Erythroblast (primary cell): ENCODE measurements around the gene HDHD2.

Source experiments
- DNase-seq, 2 experiments: peaks; one replicate each; lab custom pipeline; 2025; lab: John Stamatoyannopoulos, UW
- GATA1 ChIP-seq: IDR thresholded peaks from 2 replicates; pipeline ENCODE4 v1.6.1; 2011; ENCODE audit warnings: low read depth, mild to moderate bottlenecking, control low read depth, low read length, moderate library complexity
- POLR2A ChIP-seq: IDR thresholded peaks from 2 replicates; pipeline ENCODE4 v1.6.1; 2011; ENCODE audit warnings: mild to moderate bottlenecking, low read length

HDHD2 gene

GRCh38 chr18:47113796-47114540 lies 36.3 kb downstream of the HDHD2 start:
- DNase-seq, result no peak
- TF ChIP-seq POLR2A (no peak), GATA1 (no peak)

GRCh38 chr18:47110492-47111274 lies 39.6 kb downstream of the HDHD2 start:
- DNase-seq, result no peak

GRCh38 chr18:47109720-47110119 lies 40.6 kb downstream of the HDHD2 start:
- TF ChIP-seq GATA1, result no peak
- no peak for TF ChIP-seq POLR2A
- DNase-seq, result no peak

More at GRCh38 chr18:47110492-47111274, 39.6 kb downstream of the HDHD2 start:
- TF ChIP-seq GATA1, result no peak

- no peak for TF ChIP-seq POLR2A
- no peak for TF ChIP-seq GATA1
- DNase-seq, result no peak
Observed at GRCh38 chr18:47108998-47109405, 41.3 kb downstream of the HDHD2 start.

- TF ChIP-seq GATA1, result no peak
- TF ChIP-seq POLR2A, result no peak
- DNase-seq, result no peak
Observed at GRCh38 chr18:47108373-47108772, 41.9 kb downstream of the HDHD2 start.

GRCh38 chr18:47100212-47100831 lies 50.0 kb downstream of the HDHD2 start:
- DNase-seq, result peak; percentile 68 to 82
- TF ChIP-seq GATA1 (no peak), POLR2A (no peak)

GRCh38 chr18:47095810-47096209 lies 54.5 kb downstream of the HDHD2 start:
- TF ChIP-seq POLR2A, result no peak
- no peak for TF ChIP-seq GATA1
- no peak for DNase-seq

GRCh38 chr18:47087676-47088075 lies 62.6 kb downstream of the HDHD2 start:
- TF ChIP-seq GATA1 (no peak), POLR2A (no peak)
- no peak for DNase-seq

- no peak for DNase-seq
- TF ChIP-seq GATA1 (no peak), POLR2A (no peak)
Observed at GRCh38 chr18:47081578-47081977, 68.7 kb downstream of the HDHD2 start.

- no peak for TF ChIP-seq GATA1
- TF ChIP-seq POLR2A, result no peak
- DNase-seq, result no peak
Observed at GRCh38 chr18:47080872-47081271, 69.4 kb downstream of the HDHD2 start.

- no peak for DNase-seq
- TF ChIP-seq GATA1, result no peak
- TF ChIP-seq POLR2A, result no peak
Observed at GRCh38 chr18:47077111-47077510, 73.2 kb downstream of the HDHD2 start.

GRCh38 chr18:47075098-47075883 lies 75.0 kb downstream of the HDHD2 start:
- no peak for DNase-seq
- TF ChIP-seq GATA1, result no peak
- no peak for TF ChIP-seq POLR2A

GRCh38 chr18:47067648-47068047 lies 82.7 kb downstream of the HDHD2 start:
- TF ChIP-seq GATA1 (no peak), POLR2A (no peak)
- no peak for DNase-seq
